Activated naive CD4-positive, alpha-beta T cell treated with anti-CD3 and anti-CD28 coated beads, Interleukin-2, amount 10 ng/mL, durations not matched to agents 5 hours and 36 hours (primary cell): ENCODE results near the gene PTPRC. TPM values are rescaled to one million over a fixed set of nuclear protein-coding genes. Genes with fewer than 3 reads are reported as not detected.

ENCODE experiments used
- total RNA-seq, 2 experiments: library from RNA; stranded (reverse); gene quantifications; one replicate each; pipeline ENCODE4 v1.2.3, GENCODE V29; 2021

The PTPRC gene
- total RNA-seq: 100 to 1,000 TPM; 826 to 837 TPM

GRCh38 chr1:198638894-198639635, at the start of gene PTPRC:
PTPRC (plus strand) TSS chr1:198639040; CDS start chr1:198639269, 229 bp downstream.

Other genes with a start within 250 kb of the PTPRC start
- under 1 TPM in 1 of 2 experiments, not detected in 1; 0.35 TPM for gene ATP6V1G3, start 98.4 kb upstream of the PTPRC start, total RNA-seq